DND-41 (cell line): ENCODE measurements around the gene TEDC2.

Source experiments
- ATAC-seq: fragments of 200-7000 bp; cut with Tn5 transposase; 3 replicates; pipeline ENCODE4 v1.9.1; 2021; ENCODE audit warnings: low read depth; ENCODE audit not compliant: insufficient read depth
- DNase-seq: peaks from one replicate; pipeline ENCODE4 v3.0.0-alpha.2; 2020
- H2AFZ ChIP-seq: 2 replicates; pipeline ENCODE4 v1.6.0; 2012; ENCODE audit warnings: low read depth, low read length
- H3K27ac ChIP-seq: 2 replicates; pipeline ENCODE4 v1.5.1; 2012; ENCODE audit warnings: low read length, inconsistent platforms
- H3K27me3 ChIP-seq: fragments of 200-600 bp; sonication (generic); 2 replicates; pipeline ENCODE4 v1.6.0; 2012; ENCODE audit warnings: low read length, mild to moderate bottlenecking, inconsistent platforms; ENCODE audit not compliant: insufficient read depth, poor library complexity
- H3K36me3 ChIP-seq: 2 replicates; pipeline ENCODE4 v1.5.1; 2012; ENCODE audit warnings: low read length, inconsistent platforms; ENCODE audit not compliant: insufficient read depth
- H3K4me1 ChIP-seq: 2 replicates; pipeline ENCODE4 v1.5.1; 2012; ENCODE audit warnings: mild to moderate bottlenecking, low read length; ENCODE audit not compliant: insufficient read depth
- H3K4me2 ChIP-seq: 2 replicates; pipeline ENCODE4 v1.6.0; 2012; ENCODE audit warnings: mild to moderate bottlenecking, moderate library complexity, low read length, inconsistent platforms; ENCODE audit not compliant: insufficient read depth
- H3K4me3 ChIP-seq, 2 experiments: fragments of 200-600 bp in 1 of 2; shearing (Covaris generic) in 1 of 2; 2 replicates each; pipeline ENCODE4 v1.5.1; 2012 to 2016; ENCODE audit warnings: inconsistent platforms in 2 of 2, low read length in 2 of 2, mild to moderate bottlenecking in 2 of 2, low read depth in 1 of 2, moderate library complexity in 1 of 2
- H3K79me2 ChIP-seq: 2 replicates; pipeline ENCODE4 v1.6.0; 2012; ENCODE audit warnings: low read length, inconsistent platforms; ENCODE audit not compliant: insufficient read depth
- H3K9ac ChIP-seq: 2 replicates; pipeline ENCODE4 v1.6.0; 2012; ENCODE audit warnings: low read depth, mild to moderate bottlenecking, inconsistent platforms, low read length, moderate library complexity
- H3K9me3 ChIP-seq: 2 replicates; pipeline ENCODE4 v1.5.1; 2012; ENCODE audit warnings: low read length, moderate library complexity, mild to moderate bottlenecking, inconsistent platforms; ENCODE audit not compliant: insufficient read depth, severe bottlenecking
- H4K20me1 ChIP-seq: 2 replicates; pipeline ENCODE4 v1.6.0; 2012; ENCODE audit warnings: low read length; ENCODE audit not compliant: insufficient read depth
- EZH2 ChIP-seq: IDR thresholded peaks from 3 replicates; pipeline ENCODE4 v1.6.1; 2012; ENCODE audit warnings: borderline replicate concordance, low read depth, mild to moderate bottlenecking, moderate library complexity, low read length, inconsistent platforms; ENCODE audit not compliant: severe bottlenecking
- TF ChIP-seq, protein P1 (sequence below): IDR thresholded peaks from 2 replicates; pipeline ENCODE4 v1.5.1; 2012; ENCODE audit warnings: borderline replicate concordance, low read length, moderate library complexity, mild to moderate bottlenecking; ENCODE audit not compliant: poor library complexity, severe bottlenecking; ENCODE audit errors: extremely low read depth

The TEDC2 gene

DNA sequence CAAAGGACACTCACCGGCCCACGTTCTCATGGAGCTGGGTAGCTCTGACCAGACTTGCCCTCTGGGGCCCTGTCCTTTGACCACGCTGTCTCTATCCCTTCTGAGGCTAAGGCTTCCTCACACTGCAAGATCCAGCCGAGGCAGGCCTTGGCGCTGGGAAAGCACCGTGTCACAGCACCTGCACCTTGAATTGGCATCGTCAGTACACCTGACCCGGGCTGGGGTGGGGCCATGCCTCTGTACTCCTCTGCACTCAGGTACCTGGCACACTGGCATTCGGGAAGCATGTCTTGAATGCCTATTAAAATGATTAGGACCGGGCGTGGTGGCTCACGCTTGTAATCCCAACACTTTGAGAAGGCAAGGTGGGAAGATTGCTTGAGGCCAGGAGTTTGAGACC lies 21.0 kb downstream of the TEDC2 start:
- Histone ChIP-seq H3K4me1 (peaks cover 9% of the 10 kb centered on the region), H2AFZ (no peak overlapping the region), H4K20me1 (peaks cover 84% of the 10 kb centered on the region), H3K27me3 (no peaks in the 10 kb centered on the region), H3K9me3 (no peaks in the 10 kb centered on the region), H3K4me3 (no peak overlapping the region), H3K27ac (no peak overlapping the region), H3K4me2 (no peak overlapping the region), H3K36me3 (peaks cover 7% of the 10 kb centered on the region; the same call in 1 of the 2 replicates), H3K9ac (no peak overlapping the region), H3K79me2 (peaks cover 86% of the 10 kb centered on the region)
- no peak for ATAC-seq
- TF ChIP-seq, protein P1, sequence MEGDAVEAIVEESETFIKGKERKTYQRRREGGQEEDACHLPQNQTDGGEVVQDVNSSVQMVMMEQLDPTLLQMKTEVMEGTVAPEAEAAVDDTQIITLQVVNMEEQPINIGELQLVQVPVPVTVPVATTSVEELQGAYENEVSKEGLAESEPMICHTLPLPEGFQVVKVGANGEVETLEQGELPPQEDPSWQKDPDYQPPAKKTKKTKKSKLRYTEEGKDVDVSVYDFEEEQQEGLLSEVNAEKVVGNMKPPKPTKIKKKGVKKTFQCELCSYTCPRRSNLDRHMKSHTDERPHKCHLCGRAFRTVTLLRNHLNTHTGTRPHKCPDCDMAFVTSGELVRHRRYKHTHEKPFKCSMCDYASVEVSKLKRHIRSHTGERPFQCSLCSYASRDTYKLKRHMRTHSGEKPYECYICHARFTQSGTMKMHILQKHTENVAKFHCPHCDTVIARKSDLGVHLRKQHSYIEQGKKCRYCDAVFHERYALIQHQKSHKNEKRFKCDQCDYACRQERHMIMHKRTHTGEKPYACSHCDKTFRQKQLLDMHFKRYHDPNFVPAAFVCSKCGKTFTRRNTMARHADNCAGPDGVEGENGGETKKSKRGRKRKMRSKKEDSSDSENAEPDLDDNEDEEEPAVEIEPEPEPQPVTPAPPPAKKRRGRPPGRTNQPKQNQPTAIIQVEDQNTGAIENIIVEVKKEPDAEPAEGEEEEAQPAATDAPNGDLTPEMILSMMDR: no peak
- TF ChIP-seq EZH2: no peak
- DNase-seq: no peak

DNA sequence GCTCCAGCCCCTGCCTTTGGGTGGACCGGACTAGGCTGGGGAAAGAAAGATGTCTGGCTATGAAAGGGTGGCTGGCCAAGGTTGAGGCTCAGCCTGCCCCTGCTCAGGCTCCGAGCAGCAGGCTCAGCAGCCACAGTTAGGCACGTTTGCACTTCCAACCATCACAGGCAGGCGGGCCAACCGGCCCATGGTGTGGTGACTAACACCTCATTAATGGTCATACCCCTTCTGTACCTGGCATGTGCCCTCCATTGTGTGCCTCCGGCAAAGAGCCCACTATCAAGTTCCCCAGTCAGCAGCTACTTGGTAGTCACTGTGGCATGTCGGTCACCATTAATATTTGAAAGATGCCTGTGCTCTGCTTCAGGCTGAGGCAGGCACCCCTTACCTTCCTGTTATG lies 21.8 kb downstream of the TEDC2 start:
- peaks cover 84% of the 10 kb centered on the region for H4K20me1 ChIP-seq
- DNase-seq: no peak
- no peak for TF ChIP-seq EZH2
- TF ChIP-seq, protein P1: no peak
- H3K27me3 ChIP-seq: no peaks in the 10 kb centered on the region
- H3K9me3 ChIP-seq: no peaks in the 10 kb centered on the region
- peaks cover 1% of the 10 kb centered on the region for H3K4me1 ChIP-seq
- H3K4me3 ChIP-seq: no peak overlapping the region
- H3K4me2 ChIP-seq: no peak overlapping the region
- peaks cover 7% of the 10 kb centered on the region; the same call in 1 of the 2 replicates for H3K36me3 ChIP-seq
- H2AFZ ChIP-seq: no peak overlapping the region
- ATAC-seq: no peak
- H3K79me2 ChIP-seq: peaks cover 84% of the 10 kb centered on the region
- H3K9ac ChIP-seq: no peak overlapping the region
- no peak overlapping the region for H3K27ac ChIP-seq

DNA sequence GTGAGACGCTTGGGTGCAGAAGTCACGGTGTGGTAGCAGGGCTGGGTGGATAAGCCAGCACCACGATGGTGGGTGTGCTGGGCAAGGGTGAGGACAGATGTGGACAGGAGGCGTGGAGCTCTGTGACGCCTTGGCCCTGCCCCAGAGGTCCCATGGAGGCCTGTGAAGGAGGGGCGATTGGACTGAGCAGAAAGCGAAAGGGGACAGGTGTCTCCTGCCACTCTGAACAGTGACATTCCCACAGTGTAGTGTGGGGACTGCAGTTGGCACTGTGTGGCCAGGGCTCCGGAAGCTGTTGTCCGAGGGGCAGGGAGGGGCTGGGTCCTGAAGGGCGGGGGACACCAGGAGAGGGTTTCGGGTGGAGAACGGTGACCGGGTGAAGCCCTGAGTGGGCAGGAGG lies 22.3 kb downstream of the TEDC2 start:
- Histone ChIP-seq H4K20me1 (peaks cover 86% of the 10 kb centered on the region), H3K27ac (no peak overlapping the region), H3K27me3 (no peaks in the 10 kb centered on the region), H3K9ac (no peak overlapping the region), H2AFZ (no peak overlapping the region), H3K4me1 (no peaks in the 10 kb centered on the region), H3K4me2 (no peak overlapping the region), H3K4me3 (no peak overlapping the region), H3K36me3 (peaks cover 7% of the 10 kb centered on the region; the same call in 1 of the 2 replicates), H3K9me3 (no peaks in the 10 kb centered on the region), H3K79me2 (peaks cover 84% of the 10 kb centered on the region)
- ATAC-seq (no peak), DNase-seq (no peak)
- TF ChIP-seq, protein P1: no peak
- no peak for TF ChIP-seq EZH2
